Peyer's patch (tissue), 4 donors: ENCODE measurements around the gene CDK7. TPM values are rescaled to one million over a fixed set of nuclear protein-coding genes. Genes with fewer than 3 reads are reported as not detected.

ENCODE experiments used
- DNase-seq, 3 donors: peaks; one replicate each; pipeline ENCODE4 v3.0.0-alpha.2; 2017 to 2019
- H3K27ac ChIP-seq, 4 donors: fragments of 200-600 bp; sonication (generic); one replicate each; pipeline ENCODE4 v1.5.1; 2016 to 2019
- H3K27me3 ChIP-seq, 2 donors: fragments of 200-600 bp; sonication (generic); one replicate each; pipeline ENCODE4 v1.5.1; 2019
- H3K36me3 ChIP-seq, 3 donors: fragments of 200-600 bp; sonication (generic); one replicate each; pipeline ENCODE4 v1.5.1; 2016 to 2019
- H3K4me1 ChIP-seq, 4 donors: fragments of 200-600 bp; sonication (generic); one replicate each; pipeline ENCODE4 v1.5.1; 2016 to 2019
- H3K4me3 ChIP-seq, 4 donors: fragments of 200-600 bp; sonication (generic); 1 replicate in 3 of 4; 2 replicates in 1 of 4; pipeline ENCODE4 v1.5.1; 2016 to 2019; ENCODE audit warnings: mild to moderate bottlenecking in 1 of 4
- H3K9me3 ChIP-seq, 4 donors: fragments of 200-600 bp; sonication (generic); one replicate each; pipeline ENCODE4 v1.5.1; 2016 to 2019; ENCODE audit warnings: mild to moderate bottlenecking in 1 of 4
- POLR2A ChIP-seq, 2 donors: fragments of 450-650 bp; IDR thresholded peaks; one replicate each; pipeline ENCODE4 v1.5.1; 2017; ENCODE audit warnings: antibody characterized with exemption in 2 of 2, mild to moderate bottlenecking in 2 of 2, moderate library complexity in 2 of 2
- total RNA-seq, 4 donors: library from RNA; depleted of rRNA; stranded (reverse); fragments of >200 nt; gene quantifications; one replicate each; pipeline ENCODE4 v1.1.0, GENCODE V29; 2016
- TF ChIP-seq, protein P1 (sequence below), 6 experiments: fragments of 450-650 bp in 4 of 6; fragments of 200-600 bp in 2 of 6; sonication (generic) in 1 of 6; IDR thresholded peaks; one replicate each; pipeline ENCODE4 v1.5.1; 2017 to 2019; ENCODE audit warnings: antibody characterized with exemption in 6 of 6, mild to moderate bottlenecking in 3 of 6, moderate library complexity in 1 of 6

CDK7 gene
- total RNA-seq, 4 donors from 2014 or later = 8.2 to 56.0 (median 25.1) TPM

DNA sequence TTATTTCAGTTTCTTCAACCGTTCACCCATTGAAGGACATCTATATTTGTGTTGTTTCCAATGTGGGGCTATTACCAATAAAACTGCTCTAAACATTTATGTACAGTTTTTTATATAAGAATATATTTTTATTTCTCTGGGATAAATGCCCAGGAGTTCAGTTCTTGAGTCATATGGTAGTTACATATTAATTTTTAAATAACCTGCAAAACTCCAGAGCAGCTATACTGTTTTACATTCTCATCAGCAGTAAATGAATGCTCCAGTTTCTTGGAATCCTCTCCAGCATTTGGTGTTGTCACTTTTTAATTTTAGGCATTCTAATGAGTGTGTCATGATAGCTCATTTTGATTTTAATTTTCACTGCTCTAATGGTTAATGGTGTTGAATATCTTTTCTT is 36.2 kb downstream of the CDK7 start:
- peaks cover 0 to 7% (median 0%) of the 10 kb centered on the region in 4 donors for H3K4me1 ChIP-seq
- TF ChIP-seq, protein P1, sequence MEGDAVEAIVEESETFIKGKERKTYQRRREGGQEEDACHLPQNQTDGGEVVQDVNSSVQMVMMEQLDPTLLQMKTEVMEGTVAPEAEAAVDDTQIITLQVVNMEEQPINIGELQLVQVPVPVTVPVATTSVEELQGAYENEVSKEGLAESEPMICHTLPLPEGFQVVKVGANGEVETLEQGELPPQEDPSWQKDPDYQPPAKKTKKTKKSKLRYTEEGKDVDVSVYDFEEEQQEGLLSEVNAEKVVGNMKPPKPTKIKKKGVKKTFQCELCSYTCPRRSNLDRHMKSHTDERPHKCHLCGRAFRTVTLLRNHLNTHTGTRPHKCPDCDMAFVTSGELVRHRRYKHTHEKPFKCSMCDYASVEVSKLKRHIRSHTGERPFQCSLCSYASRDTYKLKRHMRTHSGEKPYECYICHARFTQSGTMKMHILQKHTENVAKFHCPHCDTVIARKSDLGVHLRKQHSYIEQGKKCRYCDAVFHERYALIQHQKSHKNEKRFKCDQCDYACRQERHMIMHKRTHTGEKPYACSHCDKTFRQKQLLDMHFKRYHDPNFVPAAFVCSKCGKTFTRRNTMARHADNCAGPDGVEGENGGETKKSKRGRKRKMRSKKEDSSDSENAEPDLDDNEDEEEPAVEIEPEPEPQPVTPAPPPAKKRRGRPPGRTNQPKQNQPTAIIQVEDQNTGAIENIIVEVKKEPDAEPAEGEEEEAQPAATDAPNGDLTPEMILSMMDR (IDR thresholded peaks at IDR 0.05) = no peak
- no peak for TF ChIP-seq POLR2A (IDR thresholded peaks at IDR 0.05)
- no peak overlapping the region for H3K27ac ChIP-seq
- DNase-seq = no peak
- peaks cover 0 to 52% (median 0%) of the 10 kb centered on the region in 3 donors for H3K36me3 ChIP-seq
- H3K9me3 ChIP-seq = no peaks in the 10 kb centered on the region
- no peak overlapping the region for H3K4me3 ChIP-seq
- H3K27me3 ChIP-seq = no peaks in the 10 kb centered on the region

DNA sequence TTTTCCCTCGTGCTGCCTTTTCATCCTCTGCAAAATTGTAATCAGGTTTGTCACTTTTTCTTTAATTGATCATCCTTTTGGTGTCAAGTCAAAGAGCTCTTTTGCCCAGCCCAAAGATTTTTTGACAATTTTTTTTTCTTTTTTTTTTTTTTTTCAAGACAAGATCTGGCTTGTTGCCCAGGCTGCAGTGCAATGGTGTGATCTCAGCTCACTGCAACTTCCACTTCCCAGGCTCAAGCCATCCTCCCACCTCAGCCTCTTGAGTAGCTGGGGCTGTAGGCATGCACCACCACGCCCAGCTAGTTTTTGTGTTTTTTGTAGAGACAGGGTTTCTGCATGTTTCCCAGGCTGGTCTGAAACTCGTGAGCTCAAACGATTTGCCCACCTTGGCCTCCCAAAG is 36.7 kb downstream of the CDK7 start:
- peaks cover 0 to 52% (median 0%) of the 10 kb centered on the region in 3 donors for H3K36me3 ChIP-seq
- no peak overlapping the region for H3K27ac ChIP-seq
- TF ChIP-seq, protein P1 (IDR thresholded peaks at IDR 0.05) = no peak
- no peak for TF ChIP-seq POLR2A (IDR thresholded peaks at IDR 0.05)
- H3K9me3 ChIP-seq = no peaks in the 10 kb centered on the region
- DNase-seq = no peak
- no peak overlapping the region for H3K4me3 ChIP-seq
- H3K27me3 ChIP-seq = no peaks in the 10 kb centered on the region
- peaks cover 0 to 7% (median 0%) of the 10 kb centered on the region in 4 donors for H3K4me1 ChIP-seq

DNA sequence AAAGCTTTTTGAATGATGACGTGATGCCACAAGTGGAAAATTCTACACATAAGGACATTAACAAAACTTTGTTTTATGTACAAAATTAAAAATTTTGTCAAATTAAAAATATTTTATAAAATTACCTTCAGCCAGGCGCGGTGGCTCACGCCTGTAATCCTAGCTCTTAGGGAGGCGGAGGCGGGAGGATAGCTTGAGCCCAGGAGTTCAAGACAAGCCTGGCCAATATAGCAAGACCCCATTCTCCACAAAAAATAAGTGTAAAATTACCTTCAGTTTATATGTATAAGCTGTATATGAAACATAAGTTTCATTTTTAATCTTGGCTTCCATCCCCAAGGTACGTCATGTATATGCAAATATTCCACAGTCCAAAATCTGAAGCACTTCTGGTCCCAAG is 40.9 kb downstream of the CDK7 start:
- Histone ChIP-seq H3K4me1 (peaks cover 0 to 7% (median 0%) of the 10 kb centered on the region in 4 donors), H3K9me3 (no peaks in the 10 kb centered on the region), H3K27ac (no peak overlapping the region), H3K36me3 (peaks cover 0 to 62% (median 0%) of the 10 kb centered on the region in 3 donors), H3K27me3 (no peaks in the 10 kb centered on the region), H3K4me3 (no peak overlapping the region)
- no peak for DNase-seq
- TF ChIP-seq, protein P1 (IDR thresholded peaks at IDR 0.05) = no peak
- TF ChIP-seq POLR2A (IDR thresholded peaks at IDR 0.05) = no peak

DNA sequence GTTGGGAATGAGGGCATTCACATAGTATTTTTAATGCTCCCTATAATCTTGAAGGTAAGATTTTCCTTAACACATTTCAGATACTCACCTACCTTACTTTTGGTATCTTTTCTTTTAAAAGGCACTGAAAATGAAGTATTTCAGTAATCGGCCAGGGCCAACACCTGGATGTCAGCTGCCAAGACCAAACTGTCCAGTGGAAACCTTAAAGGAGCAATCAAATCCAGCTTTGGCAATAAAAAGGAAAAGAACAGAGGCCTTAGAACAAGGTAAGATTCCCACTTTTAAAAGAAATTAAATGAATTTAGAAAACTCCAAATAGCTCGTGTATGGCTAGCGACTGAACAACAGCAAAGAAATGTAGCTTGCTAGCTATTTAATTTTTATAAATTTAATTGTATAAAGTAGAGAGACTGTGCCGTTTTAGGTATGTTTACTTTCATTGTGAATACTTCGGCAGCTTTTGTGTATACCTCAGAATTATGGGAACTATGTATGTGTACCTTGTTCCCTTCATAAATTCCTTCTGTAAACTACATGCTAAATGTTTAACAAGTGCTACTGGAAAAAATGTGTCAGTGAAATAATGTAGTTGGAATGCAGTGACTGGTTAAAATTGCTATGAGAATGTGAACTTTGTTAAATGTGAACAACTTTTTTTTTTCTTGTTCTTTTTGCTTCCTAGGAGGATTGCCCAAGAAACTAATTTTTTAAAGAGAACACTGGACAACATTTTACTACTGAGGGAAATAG is 41.9 kb downstream of the CDK7 start:
- Histone ChIP-seq H3K4me1 (peaks cover 0 to 1% (median 0%) of the 10 kb centered on the region in 4 donors), H3K4me3 (no peak overlapping the region), H3K27me3 (no peaks in the 10 kb centered on the region), H3K27ac (no peak overlapping the region), H3K36me3 (peaks cover 0 to 72% (median 0%) of the 10 kb centered on the region in 3 donors), H3K9me3 (no peaks in the 10 kb centered on the region)
- no peak for DNase-seq
- TF ChIP-seq, protein P1 (IDR thresholded peaks at IDR 0.05) = no peak
- no peak for TF ChIP-seq POLR2A (IDR thresholded peaks at IDR 0.05)

DNA sequence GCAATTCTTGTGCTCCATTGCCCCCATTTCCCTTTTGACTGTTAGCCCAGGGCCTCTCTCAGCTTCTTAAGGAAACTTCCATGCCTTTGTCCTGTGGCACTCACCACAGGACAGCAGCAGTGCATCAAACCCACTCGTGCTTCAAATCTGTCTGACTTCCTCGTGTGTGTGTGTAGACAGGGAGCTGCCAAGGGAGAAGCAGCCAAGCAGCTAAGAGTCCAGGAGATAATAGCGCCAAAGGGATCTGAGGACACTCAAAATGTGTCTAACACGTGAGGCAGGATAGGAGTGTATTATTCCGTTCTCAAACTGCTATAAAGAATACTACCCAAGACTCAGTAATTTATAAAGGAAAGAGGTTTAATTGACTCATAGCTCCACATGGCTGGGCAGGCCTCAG is 44.8 kb downstream of the CDK7 start:
- no peaks in the 10 kb centered on the region for H3K27me3 ChIP-seq
- no peak overlapping the region for H3K27ac ChIP-seq
- TF ChIP-seq POLR2A (IDR thresholded peaks at IDR 0.05) = no peak
- TF ChIP-seq, protein P1 (IDR thresholded peaks at IDR 0.05) = no peak
- H3K36me3 ChIP-seq = peaks cover 0 to 94% (median 0%) of the 10 kb centered on the region in 3 donors
- H3K9me3 ChIP-seq = no peaks in the 10 kb centered on the region
- H3K4me1 ChIP-seq = no peaks in the 10 kb centered on the region
- no peak overlapping the region for H3K4me3 ChIP-seq
- no peak for DNase-seq
